Trophoblast cell (in vitro differentiated cells and primary cell): ENCODE measurements around the gene MLF2.

Source experiments
- DNase-seq, 2 donors: peaks; one replicate each; pipeline ENCODE4 v3.0.0-alpha.2; 2016
- H2AFZ ChIP-seq: 2 replicates; pipeline ENCODE4 v1.6.1; 2013; ENCODE audit warnings: low read length, moderate library complexity, mild to moderate bottlenecking; ENCODE audit not compliant: insufficient read depth, poor library complexity
- H2AK5ac ChIP-seq: 2 replicates; pipeline ENCODE4 v1.6.1; 2013; ENCODE audit warnings: mild to moderate bottlenecking, low read length
- H2BK120ac ChIP-seq: 2 replicates; pipeline ENCODE4 v1.6.1; 2013; ENCODE audit warnings: low read length, mild to moderate bottlenecking, moderate library complexity; ENCODE audit not compliant: insufficient read depth, poor library complexity
- H2BK12ac ChIP-seq: 2 replicates; pipeline ENCODE4 v1.6.1; 2013; ENCODE audit warnings: mild to moderate bottlenecking, low read length, moderate library complexity
- H2BK5ac ChIP-seq: 2 replicates; pipeline ENCODE4 v1.6.1; 2013; ENCODE audit warnings: low read length, low read depth, moderate library complexity, mild to moderate bottlenecking; ENCODE audit not compliant: poor library complexity
- H3K14ac ChIP-seq: 2 replicates; pipeline ENCODE4 v1.6.1; 2013; ENCODE audit warnings: mild to moderate bottlenecking, low read length
- H3K18ac ChIP-seq: 2 replicates; pipeline ENCODE4 v1.6.1; 2013; ENCODE audit warnings: mild to moderate bottlenecking, low read length
- H3K23ac ChIP-seq: 2 replicates; pipeline ENCODE4 v1.6.1; 2013; ENCODE audit warnings: low read length
- H3K27ac ChIP-seq: 2 replicates; pipeline ENCODE4 v1.5.1; 2013; ENCODE audit warnings: low read depth, mild to moderate bottlenecking, inconsistent platforms, low read length, moderate library complexity
- H3K27me3 ChIP-seq: 2 replicates; pipeline ENCODE4 v1.6.1; 2013; ENCODE audit warnings: inconsistent platforms, mild to moderate bottlenecking, low read length, moderate library complexity; ENCODE audit not compliant: insufficient read depth
- H3K36me3 ChIP-seq, 2 experiments: 1 replicate in 1 of 2; 2 replicates in 1 of 2; pipeline ENCODE4 v1.6.1; 2013; ENCODE audit warnings: low read length in 2 of 2, mild to moderate bottlenecking in 2 of 2, moderate library complexity in 1 of 2; ENCODE audit not compliant: insufficient read depth in 2 of 2, control insufficient read depth in 1 of 2
- H3K4ac ChIP-seq: 2 replicates; pipeline ENCODE4 v1.6.1; 2013; ENCODE audit warnings: low read depth, mild to moderate bottlenecking, low read length, moderate library complexity
- H3K4me1 ChIP-seq, 2 experiments: 1 replicate in 1 of 2; 2 replicates in 1 of 2; pipeline ENCODE4 v1.6.1; 2013; ENCODE audit warnings: low read length in 2 of 2, mild to moderate bottlenecking in 2 of 2, moderate library complexity in 1 of 2; ENCODE audit not compliant: insufficient read depth in 2 of 2, control insufficient read depth in 1 of 2
- H3K4me2 ChIP-seq: 2 replicates; pipeline ENCODE4 v1.6.1; 2013; ENCODE audit warnings: inconsistent platforms, mild to moderate bottlenecking, low read length, moderate library complexity
- H3K4me3 ChIP-seq: 2 replicates; pipeline ENCODE4 v1.5.1; 2013; ENCODE audit warnings: mild to moderate bottlenecking, low read depth, low read length, inconsistent platforms
- H3K79me1 ChIP-seq: one replicate; pipeline ENCODE4 v1.6.1; 2013; ENCODE audit warnings: low read length
- H3K79me2 ChIP-seq: 2 replicates; pipeline ENCODE4 v1.6.1; 2013; ENCODE audit warnings: low read length, mild to moderate bottlenecking; ENCODE audit not compliant: control insufficient read depth, insufficient read depth, poor library complexity
- H3K9ac ChIP-seq: 2 replicates; pipeline ENCODE4 v1.6.1; 2013; ENCODE audit warnings: mild to moderate bottlenecking, low read length
- H3K9me3 ChIP-seq: 2 replicates; pipeline ENCODE4 v1.6.1; 2013; ENCODE audit warnings: low read depth, mild to moderate bottlenecking, control low read depth, inconsistent platforms, low read length; ENCODE audit not compliant: insufficient read depth
- H4K12ac ChIP-seq: 2 replicates; pipeline ENCODE4 v1.6.1; 2013; ENCODE audit warnings: low read depth, mild to moderate bottlenecking, low read length, moderate library complexity
- H4K8ac ChIP-seq: 2 replicates; pipeline ENCODE4 v1.6.1; 2013; ENCODE audit warnings: low read depth, mild to moderate bottlenecking, low read length, moderate library complexity
- H4K91ac ChIP-seq: one replicate; pipeline ENCODE4 v1.6.1; 2013; ENCODE audit warnings: low read depth, mild to moderate bottlenecking, low read length, moderate library complexity
- WGBS: extraction: QIAGEN DNeasy Blood & Tissue Kit; methylation state at CpG from one replicate; pipeline ENCODE4 v1.1.7; 2013; ENCODE audit warnings: missing lambda C conversion rate; ENCODE audit not compliant: insufficient read length, insufficient coverage; ENCODE audit errors: extremely low coverage; 5-methylcytosine and 5-hydroxymethylcytosine counted together

Gene MLF2

DNA sequence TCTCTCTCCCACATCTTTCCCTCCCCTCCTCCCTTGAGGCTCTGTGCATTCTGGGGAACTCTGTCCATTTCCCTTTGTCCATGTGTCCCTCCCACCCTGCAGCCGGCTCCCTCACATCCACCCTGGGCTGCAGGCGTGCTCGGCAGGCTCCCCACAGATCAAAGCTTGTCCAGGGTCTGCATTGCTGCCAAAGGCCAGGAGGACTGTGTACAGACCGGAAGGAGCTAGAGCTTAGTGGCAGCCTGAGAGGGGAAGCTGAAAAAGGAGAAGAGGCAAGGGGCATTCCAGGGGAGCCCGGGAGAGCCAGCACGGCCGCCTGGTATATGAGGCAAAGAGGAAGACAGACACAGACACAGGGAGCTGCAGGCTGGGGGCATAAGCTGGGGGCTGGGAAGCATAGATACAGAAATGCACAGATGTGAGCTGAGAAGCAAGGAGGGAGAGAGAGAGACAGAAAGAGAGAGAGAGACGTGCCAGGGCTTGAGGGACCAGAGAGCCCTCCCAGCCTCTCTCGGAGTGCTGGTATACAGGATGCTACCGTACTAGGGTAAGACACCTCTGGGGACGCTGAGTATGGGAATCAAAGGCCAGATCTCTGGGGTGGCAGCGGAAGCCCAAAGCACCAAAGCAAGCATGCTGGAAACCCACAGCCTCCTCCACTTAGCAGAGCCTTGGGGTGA lies 39.7 kb upstream of the MLF2 start:
- no CpG with 5 or more reads among the region's 12 CpGs for WGBS

DNA sequence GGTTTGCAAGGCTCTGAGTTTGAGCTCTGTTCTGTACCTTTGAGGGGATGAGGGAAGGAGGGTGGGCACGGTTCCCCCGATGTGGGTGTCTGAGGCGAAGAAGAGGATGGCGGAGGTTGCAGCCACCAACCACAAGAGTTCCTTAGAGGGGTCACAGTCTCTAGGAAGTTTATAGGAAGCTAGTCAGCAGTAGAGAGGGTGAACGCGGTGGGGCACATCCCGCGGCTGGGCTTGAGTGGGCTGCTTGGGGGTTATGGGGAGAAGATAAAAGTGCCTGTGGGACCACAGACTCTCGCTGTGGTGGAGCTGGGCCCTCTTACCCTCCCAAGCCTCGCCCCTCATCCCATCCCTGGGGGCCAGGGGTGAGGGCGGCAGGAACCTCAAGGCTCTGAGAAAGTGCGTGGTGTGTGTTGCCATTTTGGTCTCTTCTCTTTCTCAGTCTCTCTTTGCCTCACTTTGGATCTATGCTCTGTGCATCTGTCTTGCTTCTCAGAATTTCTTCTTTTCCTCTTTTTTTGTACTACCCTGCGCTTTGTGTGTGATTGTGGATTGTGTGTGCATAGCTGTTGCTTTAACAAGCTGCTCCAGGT lies 39.1 kb upstream of the MLF2 start:
- no peak overlapping the region for H4K91ac ChIP-seq
- H3K23ac ChIP-seq, result no peak overlapping the region
- no peak overlapping the region for H3K4me2 ChIP-seq
- H2BK5ac ChIP-seq, result no peak overlapping the region
- no peak overlapping the region for H2BK12ac ChIP-seq
- WGBS, result no CpG with 5 or more reads among the region's 13 CpGs
- no peak overlapping the region for H3K27ac ChIP-seq
- no peak overlapping the region for H2BK120ac ChIP-seq
- H3K14ac ChIP-seq, result no peak overlapping the region
- H2AK5ac ChIP-seq, result no peak overlapping the region
- H3K79me2 ChIP-seq, result no peaks in the 10 kb centered on the region
- H3K18ac ChIP-seq, result no peak overlapping the region
- H2AFZ ChIP-seq, result no peak overlapping the region
- no peak overlapping the region for H4K8ac ChIP-seq
- no peak overlapping the region for H3K9ac ChIP-seq
- H3K79me1 ChIP-seq, result no peaks in the 10 kb centered on the region
- no peaks in the 10 kb centered on the region for H3K36me3 ChIP-seq
- DNase-seq, result no peak
- no peak overlapping the region for H3K4me3 ChIP-seq
- H3K9me3 ChIP-seq, result no peaks in the 10 kb centered on the region
- no peaks in the 10 kb centered on the region for H3K4me1 ChIP-seq
- H4K12ac ChIP-seq, result no peak overlapping the region
- no peaks in the 10 kb centered on the region for H3K27me3 ChIP-seq
- no peak overlapping the region for H3K4ac ChIP-seq

More for the DNA sequence above, 39.7 kb upstream of the MLF2 start:
- H2BK12ac ChIP-seq, result no peak overlapping the region
- no peaks in the 10 kb centered on the region for H3K9me3 ChIP-seq
- no peak overlapping the region for H4K8ac ChIP-seq
- DNase-seq, result peak in 1 of 2 donors; percentile 18
- no peak overlapping the region for H3K27ac ChIP-seq
- no peak overlapping the region for H3K18ac ChIP-seq
- no peak overlapping the region for H4K12ac ChIP-seq
- H3K4me1 ChIP-seq, result no peaks in the 10 kb centered on the region
- H3K9ac ChIP-seq, result no peak overlapping the region
- H3K23ac ChIP-seq, result no peak overlapping the region
- H2AK5ac ChIP-seq, result no peak overlapping the region
- H3K4ac ChIP-seq, result no peak overlapping the region
- H3K27me3 ChIP-seq, result no peaks in the 10 kb centered on the region
- no peaks in the 10 kb centered on the region for H3K36me3 ChIP-seq
- H3K14ac ChIP-seq, result no peak overlapping the region
- no peaks in the 10 kb centered on the region for H3K79me1 ChIP-seq
- H3K4me3 ChIP-seq, result no peak overlapping the region
- no peaks in the 10 kb centered on the region for H3K79me2 ChIP-seq
- H2BK5ac ChIP-seq, result no peak overlapping the region
- no peak overlapping the region for H4K91ac ChIP-seq
- H2BK120ac ChIP-seq, result no peak overlapping the region
- no peak overlapping the region for H2AFZ ChIP-seq
- no peak overlapping the region for H3K4me2 ChIP-seq

DNA sequence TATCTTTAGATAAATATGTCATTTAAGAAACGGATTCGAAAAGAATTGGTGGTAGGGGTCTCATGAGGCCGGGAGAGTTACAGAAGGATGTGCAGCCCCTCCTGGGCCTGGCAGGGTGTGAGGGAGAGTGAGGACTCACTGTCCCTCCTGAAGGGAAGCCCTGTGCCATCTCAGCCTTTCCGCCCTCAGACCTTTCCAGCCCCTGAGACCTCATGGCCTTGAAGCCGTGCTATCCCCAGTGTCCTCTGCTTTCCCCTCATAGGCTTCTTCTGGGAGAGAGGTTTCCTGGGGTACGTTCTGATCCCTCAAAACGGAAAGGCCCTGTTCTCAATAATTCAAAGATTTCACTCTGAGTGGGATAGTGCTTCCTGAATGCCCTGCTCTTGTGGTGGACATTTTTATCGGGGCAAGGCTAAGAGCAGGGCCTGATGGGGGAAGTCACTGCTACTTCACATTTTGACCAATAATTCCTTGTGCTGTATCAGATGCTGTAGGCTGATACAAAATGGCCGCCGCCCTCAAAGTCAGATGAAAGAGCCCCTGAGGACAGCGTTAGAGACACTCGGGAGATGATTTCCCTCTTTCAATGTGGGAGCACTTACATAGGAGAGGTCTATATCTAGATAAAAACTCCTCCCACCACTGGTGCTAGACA lies 37.7 kb upstream of the MLF2 start:
- Histone ChIP-seq H3K36me3 (no peaks in the 10 kb centered on the region), H3K27ac (no peak overlapping the region), H3K14ac (no peak overlapping the region), H2AK5ac (no peak overlapping the region), H4K8ac (no peak overlapping the region), H3K9me3 (no peaks in the 10 kb centered on the region), H3K18ac (no peak overlapping the region), H3K4me3 (no peak overlapping the region), H3K4ac (no peak overlapping the region), H4K12ac (no peak overlapping the region), H3K23ac (no peak overlapping the region), H3K27me3 (no peaks in the 10 kb centered on the region), H2AFZ (no peak overlapping the region), H3K79me2 (no peaks in the 10 kb centered on the region), H3K79me1 (no peaks in the 10 kb centered on the region), H2BK5ac (no peak overlapping the region), H4K91ac (no peak overlapping the region), H2BK120ac (no peak overlapping the region), H2BK12ac (no peak overlapping the region), H3K4me1 (no peaks in the 10 kb centered on the region), H3K4me2 (no peak overlapping the region), H3K9ac (no peak overlapping the region)
- DNase-seq, result no peak
- no CpG with 5 or more reads among the region's 12 CpGs for WGBS

DNA sequence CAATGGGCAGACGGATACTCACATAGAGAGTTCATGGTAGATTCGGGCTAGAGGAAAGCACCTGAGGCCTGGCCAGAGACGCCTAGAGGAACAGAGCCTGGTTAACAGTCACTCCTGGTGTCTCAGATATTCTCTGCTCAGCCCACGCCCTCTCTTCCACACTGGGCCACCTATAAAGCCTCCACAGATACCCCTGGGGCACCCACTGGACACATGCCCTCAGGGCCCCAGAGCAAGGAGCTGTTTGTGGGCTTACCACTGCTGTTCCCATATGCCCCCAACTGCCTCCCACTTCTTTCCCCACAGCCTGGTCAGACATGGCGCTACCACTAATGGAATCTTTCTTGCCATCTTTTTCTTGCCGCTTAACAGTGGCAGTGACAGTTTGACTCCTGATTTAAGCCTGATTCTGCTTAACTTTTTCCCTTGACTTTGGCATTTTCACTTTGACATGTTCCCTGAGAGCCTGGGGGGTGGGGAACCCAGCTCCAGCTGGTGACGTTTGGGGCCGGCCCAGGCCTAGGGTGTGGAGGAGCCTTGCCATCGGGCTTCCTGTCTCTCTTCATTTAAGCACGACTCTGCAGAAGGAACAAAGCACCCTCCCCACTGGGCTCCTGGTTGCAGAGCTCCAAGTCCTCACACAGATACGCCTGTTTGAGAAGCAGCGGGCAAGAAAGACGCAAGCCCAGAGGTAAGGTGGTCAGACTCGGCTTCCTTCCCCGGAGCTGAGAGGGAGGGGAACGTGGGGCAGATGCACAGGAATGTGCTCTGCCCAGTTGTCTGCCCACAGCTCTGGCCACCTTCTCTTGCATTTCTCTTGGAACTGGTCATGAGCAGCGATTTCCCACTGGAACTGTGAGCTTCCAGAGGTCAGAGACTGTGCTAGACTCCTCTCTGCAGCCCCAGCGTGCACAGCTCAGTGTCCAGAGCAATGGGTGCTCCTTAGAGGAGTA lies 36.3 kb upstream of the MLF2 start, which contains the start of gene CD4:
CD4 (plus strand) TSS at position 557 of the 953 bp plus-strand sequence. CDS start 10,611 bp downstream, outside the sequence.
- no peak within 1 kb of the TSS for H3K27ac ChIP-seq
- no peak within 1 kb of the TSS for H2BK5ac ChIP-seq
- no peak within 1 kb of the TSS for H2BK120ac ChIP-seq
- no peak within 1 kb of the TSS for H2AK5ac ChIP-seq
- H3K9me3 ChIP-seq, result no peaks in the 10 kb centered on the region
- no peaks in the 10 kb centered on the region for H3K4me1 ChIP-seq
- H3K4ac ChIP-seq, result no peak within 1 kb of the TSS
- no peak within 1 kb of the TSS for H3K18ac ChIP-seq
- no peaks in the 10 kb centered on the region for H3K36me3 ChIP-seq
- no peak within 1 kb of the TSS for H3K4me3 ChIP-seq
- no CpG with 5 or more reads among the region's 18 CpGs for WGBS
- no peak within 1 kb of the TSS for H3K4me2 ChIP-seq
- no peak within 1 kb of the TSS for H4K91ac ChIP-seq
- H4K8ac ChIP-seq, result no peak within 1 kb of the TSS
- H4K12ac ChIP-seq, result no peak within 1 kb of the TSS
- no peaks in the 10 kb centered on the region for H3K79me1 ChIP-seq
- H3K27me3 ChIP-seq, result no peaks in the 10 kb centered on the region
- no peak within 1 kb of the TSS for H3K9ac ChIP-seq
- H3K23ac ChIP-seq, result no peak within 1 kb of the TSS
- no peak within 1 kb of the TSS for H2BK12ac ChIP-seq
- DNase-seq, result peak in 1 of 2 donors; percentile 10
- H3K14ac ChIP-seq, result no peak within 1 kb of the TSS
- no peaks in the 10 kb centered on the region for H3K79me2 ChIP-seq
- H2AFZ ChIP-seq, result no peak within 1 kb of the TSS
